ENCODE results near the gene PTF1A. TPM values are rescaled to one million over a fixed set of nuclear protein-coding genes. Genes with fewer than 3 reads are reported as not detected.
"Not testable (repeated sequence)": the region's sequence is repeated elsewhere in the genome, so short reads cannot be mapped to it uniquely, and the experiment has no call there.

The PTF1A gene
- total RNA-seq, 1 donor from 2014 or later: not detected

DNA sequence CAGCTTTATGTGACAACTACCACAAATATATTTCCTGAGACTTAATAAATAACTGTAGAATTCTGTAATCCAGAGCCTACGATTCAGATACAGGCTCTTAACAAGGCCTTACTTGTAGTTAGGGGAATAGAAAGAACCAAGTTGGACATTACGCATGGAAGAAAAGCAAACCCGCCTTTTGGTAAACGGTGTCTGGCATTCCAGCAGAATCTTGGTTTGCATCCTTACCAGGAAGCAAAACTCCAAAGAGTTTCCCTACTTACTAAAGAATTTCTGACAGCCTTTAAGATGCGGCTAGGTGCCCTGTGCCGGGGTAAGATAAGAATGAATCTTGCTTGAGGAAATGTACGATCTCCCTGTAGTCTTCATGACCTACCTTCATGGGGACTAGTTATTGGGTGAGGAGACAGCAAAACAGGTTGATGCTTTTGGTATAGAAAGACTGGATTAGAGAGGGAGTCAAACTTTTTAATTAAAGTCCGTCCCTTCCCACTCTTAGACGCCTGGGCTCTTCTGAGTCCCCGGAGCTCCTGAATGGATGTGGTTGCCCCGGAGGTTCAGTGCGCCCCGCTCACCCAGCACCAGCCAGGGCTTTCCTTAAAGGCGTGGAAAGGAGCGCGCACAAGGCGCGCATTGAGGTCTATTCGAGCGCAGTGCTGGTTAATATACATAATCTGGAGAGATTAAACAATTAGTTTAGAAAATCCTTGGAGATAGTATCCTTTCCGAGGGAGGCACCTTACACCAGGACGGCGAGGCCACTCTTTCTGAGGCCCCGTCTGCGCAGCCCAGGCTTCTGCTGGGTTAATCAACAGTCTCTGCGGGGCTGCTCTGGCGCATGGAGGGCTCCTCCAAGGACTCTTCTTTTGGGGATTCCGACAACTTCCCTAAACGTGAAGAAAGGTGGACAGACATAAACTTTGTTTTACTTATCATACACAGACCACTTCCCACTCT, 11.5 kb downstream of the PTF1A start:
- no peak for DNase-seq (ENCODE audit: low read depth)

DNA sequence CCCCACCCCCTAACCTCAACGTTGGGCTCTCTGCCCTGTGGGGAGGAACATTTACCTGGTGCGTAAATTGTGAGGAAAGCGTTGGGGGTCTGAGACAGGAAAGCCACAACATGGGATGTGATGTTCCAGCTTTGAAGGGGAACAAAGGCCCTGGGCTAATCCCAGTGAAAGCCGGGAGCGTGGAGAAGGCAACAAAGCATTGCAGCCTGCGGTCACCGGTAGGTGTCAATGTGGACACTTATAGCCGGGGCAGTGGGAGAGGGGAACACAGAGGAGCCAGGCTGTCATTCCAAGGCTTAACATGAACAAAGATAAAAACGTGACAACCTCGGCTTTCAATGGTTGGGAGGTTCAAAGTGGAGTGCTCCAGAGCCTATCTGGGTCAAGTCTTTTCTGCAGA, 12.7 kb downstream of the PTF1A start:
- DNase-seq (ENCODE audit: low read depth): no peak

DNA sequence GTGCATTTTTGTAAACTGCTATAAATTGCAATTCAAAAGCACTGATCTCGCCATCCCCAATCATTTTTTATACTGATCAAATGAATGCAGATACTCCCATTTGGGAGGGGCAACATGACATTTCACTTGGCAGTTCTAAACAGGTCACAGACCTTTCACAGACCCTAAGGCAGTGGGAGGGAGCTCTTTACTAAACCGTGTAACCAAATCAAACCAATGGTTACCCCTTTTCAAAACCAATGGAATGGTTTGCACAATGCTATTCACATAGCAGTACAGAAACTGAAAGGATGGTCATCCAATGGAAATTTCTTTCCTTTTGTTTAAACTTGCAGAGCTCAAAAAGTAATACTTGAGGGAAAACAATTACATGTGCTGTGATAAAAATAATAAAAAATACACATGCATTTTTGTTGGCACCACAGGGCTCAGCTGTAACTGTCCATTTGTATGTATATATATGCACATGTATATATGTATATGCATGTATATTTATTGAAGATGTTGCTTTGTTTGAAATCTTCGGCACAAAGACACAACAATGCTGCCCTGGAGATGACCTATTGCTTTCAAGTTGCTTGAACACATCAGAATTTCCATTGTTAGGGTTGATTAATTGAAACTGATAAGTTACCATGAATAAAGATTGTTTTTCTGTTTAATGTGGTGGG, 14.0 kb downstream of the PTF1A start:
- DNase-seq (ENCODE audit: low read depth): no peak

- no peak for DNase-seq (ENCODE audit: low read depth)
These were observed 25.4 kb downstream of the PTF1A start for GRCh38 chr10:23217471-23217870.

- no peak for DNase-seq (ENCODE audit: low read depth)
These were observed 38.5 kb downstream of the PTF1A start for GRCh38 chr10:23230582-23230981.

DNA sequence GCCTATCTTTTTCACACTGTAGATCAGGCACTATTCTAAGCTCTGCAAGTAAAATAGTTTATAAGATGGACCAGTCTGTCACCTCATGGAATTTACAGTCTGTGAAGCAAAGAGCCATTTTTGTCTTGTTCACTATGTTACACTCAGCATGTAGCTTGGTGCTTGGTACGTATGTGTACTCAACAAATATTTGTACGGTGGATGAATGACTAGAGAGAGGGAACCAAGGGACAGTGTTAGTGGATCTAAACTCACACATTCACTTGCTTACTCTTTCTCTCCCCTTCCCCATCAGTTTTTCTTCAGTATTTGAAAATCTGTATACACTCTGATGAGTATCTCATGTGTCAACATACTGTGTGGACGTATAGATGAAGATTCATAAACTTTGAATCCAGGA, 45.9 kb downstream of the PTF1A start:
- no peak for DNase-seq (ENCODE audit: low read depth)

DNA sequence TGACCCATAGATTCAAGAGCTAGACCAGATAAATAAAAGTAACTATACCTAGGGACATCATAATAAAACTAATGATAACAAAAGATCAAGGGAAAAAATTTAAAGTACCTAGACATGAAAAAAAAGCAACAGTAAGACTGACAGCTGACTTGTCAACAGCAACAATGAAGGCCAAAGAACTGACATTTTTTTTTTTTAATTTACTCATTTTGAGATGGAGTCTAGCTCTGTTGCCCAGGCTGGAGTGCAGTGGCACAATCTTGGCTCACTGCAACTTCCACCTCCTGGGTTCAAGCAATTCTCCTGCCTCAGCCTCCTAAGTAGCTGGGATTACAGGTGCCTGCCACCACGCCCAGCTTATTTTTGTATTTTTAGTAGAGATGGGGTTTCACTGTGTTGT, 49.7 kb downstream of the PTF1A start:
- not testable (repeated sequence) for DNase-seq (ENCODE audit: low read depth)

Other genes with a start within 250 kb of the PTF1A start
- gene MSRB2, start 96.7 kb upstream of the PTF1A start, total RNA-seq: 21.4 and 22.2 TPM in 2 replicates
- not detected in 2 replicates for gene C10orf67, start 152.5 kb downstream of the PTF1A start, total RNA-seq
- gene OTUD1, start 246.8 kb downstream of the PTF1A start, total RNA-seq: 7.7 and 15.0 TPM in 2 replicates

Measured in myocyte (in vitro differentiated cells).